Cardiac ventricle fibroblast (primary cell): ENCODE measurements around the gene OSTC. TPM values are rescaled to one million over a fixed set of nuclear protein-coding genes. Genes with fewer than 3 reads are reported as not detected.

Experiments used
- total RNA-seq: library from RNA; depleted of rRNA; stranded (reverse); fragments of >200 nt; gene quantifications from 2 replicates; pipeline ENCODE4 v1.2.3, GENCODE V29; 2015

The OSTC gene
- total RNA-seq, result 200 and 249 TPM in 2 replicates

GRCh38 chr4:108650212-108651013 lies at the start of gene OSTC:
Gene OSTC (plus strand): TSS chr4:108650599. CDS start chr4:108650656, 57 bp downstream.

GRCh38 chr4:108620101-108620932 lies 30.1 kb upstream of the OSTC start, which contains the start of gene RPL34:
Gene RPL34 (plus strand): TSS chr4:108620576. CDS start chr4:108621960, 1,384 bp downstream.

Other genes starting within 250 kb of the OSTC start
- gene RPL34, start 30.0 kb upstream of the OSTC start, total RNA-seq, result 1,617 and 2,076 TPM in 2 replicates
- not detected in 2 replicates for gene ETNPPL, start 112.5 kb downstream of the OSTC start, total RNA-seq